ENCODE measurements around the gene IQSEC1.

IQSEC1 gene

GRCh38 chr3:13049400-13049799 lies 23.8 kb downstream of the IQSEC1 start:
- no peak for DNase-seq (ENCODE audit: low read depth in 2 of 2)

GRCh38 chr3:13047296-13048165 lies 25.7 kb downstream of the IQSEC1 start:
- DNase-seq (ENCODE audit: low read depth in 2 of 2), result no peak

DNA sequence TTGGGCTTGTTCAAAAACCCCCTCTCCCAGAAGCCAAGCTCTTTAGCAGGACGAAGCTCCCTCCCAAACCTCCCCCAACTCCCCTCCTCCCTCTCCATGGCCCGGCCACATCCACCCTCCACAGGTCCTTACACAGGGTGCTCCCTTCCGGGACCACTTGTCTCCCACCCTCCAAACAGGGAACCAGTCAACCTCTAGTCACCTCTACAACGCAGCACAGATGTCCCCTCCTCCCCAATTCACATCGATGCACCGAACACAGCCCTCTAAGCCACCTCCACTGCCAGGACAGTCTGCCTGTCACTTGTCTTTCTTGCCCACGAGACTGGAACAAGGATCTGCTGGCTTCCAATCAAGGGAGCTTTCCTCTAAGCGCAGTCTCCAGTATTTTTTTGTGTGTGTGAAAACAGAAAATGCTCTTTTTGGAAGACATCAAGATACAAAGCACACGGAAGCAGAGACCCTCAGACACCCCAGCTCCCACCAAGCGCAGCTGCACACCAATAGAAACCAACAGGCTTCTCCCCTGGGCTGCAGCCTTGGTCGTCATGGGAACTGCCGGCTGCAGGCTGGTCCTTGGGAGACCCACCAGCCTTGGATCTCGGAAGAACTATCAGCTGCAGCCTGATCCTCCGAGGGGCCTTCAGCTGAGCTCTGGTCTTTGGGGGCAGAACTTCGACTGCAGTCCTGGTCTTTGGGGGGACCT lies 26.5 kb downstream of the IQSEC1 start:
- DNase-seq (ENCODE audit: low read depth in 2 of 2), result no peak

DNA sequence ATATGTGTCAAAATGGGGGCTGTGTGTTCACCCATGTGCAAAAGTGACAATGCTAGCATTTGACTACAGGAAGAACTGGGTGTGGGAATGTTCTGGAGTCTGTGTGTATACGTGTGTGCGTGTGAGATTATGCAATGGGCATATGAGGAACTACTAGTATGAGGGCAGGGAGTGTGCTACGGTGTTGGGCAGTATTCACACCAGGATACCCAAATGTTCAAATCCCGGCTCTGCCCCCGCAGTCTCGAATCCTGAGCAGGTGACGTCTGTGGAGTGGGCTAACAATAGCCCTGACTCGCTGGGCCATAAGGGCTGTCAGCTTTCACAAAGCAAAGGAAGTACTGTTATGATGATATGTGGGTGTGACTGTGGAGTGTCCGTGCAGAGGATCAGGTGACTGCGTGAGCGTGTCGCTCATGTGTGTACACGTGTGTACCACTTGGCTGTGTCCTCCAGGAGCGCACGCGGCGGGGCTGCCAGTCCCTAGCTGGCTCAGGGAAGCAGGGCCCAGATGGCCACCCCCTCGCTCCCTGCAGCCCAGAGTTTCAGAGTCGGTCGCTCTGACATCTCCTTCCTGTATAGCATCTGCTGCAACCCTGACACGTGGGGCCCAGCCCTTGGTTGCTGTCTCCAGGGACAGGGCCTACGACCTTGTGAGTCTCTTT lies 27.2 kb downstream of the IQSEC1 start:
- DNase-seq (ENCODE audit: low read depth in 2 of 2), result no peak

- DNase-seq (ENCODE audit: low read depth in 2 of 2), result no peak
Measured at GRCh38 chr3:13045241-13045903, 27.9 kb downstream of the IQSEC1 start.

DNA sequence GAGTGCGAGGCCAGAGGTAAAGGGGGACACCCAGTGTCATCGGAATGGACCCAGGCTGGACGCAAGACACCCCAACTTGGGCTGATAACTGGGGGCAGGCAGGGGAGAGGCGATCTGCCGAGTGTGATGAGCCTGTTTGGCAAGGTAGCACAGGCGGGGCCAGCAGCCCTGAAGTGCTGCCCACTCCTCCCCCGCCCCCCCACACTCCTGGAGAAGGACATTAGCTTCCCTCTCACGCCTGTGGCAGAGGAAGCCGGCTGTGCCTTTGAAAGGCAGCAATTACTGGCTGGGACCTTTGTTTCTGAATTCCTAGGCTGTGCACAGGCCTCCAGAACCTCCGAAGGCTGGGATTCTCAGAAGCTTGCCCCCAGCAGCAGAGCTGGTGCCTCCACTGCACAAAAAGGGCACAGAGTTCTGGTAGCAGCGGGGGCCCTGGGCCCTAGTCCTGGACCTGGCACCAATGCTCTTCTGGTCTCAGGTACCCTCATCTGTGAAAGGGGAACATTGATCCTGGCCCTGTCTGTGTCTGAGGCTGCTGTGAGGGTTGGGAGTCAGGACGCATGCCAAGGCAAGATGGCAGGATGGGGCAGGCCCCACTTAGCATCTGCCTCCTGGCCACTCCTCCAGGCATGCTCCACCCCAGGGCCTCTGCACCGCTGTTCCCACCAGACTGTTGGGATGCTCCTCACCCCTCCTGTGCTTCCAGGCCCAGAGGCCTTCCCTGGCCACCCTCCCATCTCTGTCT lies 28.6 kb downstream of the IQSEC1 start:
- no peak for DNase-seq (ENCODE audit: low read depth in 2 of 2)

DNA sequence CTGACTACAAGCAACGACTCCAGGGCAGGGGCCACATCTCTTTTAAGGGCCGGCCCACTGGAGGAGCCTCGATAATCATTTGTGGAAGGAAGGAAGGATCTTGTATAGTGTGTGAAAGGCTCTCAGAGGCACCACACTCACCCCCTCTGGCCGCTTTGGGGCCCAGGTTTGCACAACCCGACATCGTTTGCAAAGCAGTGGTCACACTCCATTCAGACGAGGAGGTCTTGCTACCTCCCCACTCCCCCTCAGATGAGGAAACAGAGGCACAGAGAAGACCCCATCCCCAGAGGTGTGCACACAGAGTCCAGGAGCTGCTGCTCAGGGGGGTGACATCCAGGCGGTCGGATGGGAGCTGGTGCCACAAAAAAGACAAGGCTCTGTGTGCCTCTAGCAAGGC lies 29.6 kb downstream of the IQSEC1 start:
- DNase-seq (ENCODE audit: low read depth in 2 of 2), result no peak

GRCh38 chr3:13042715-13043271 lies 30.4 kb downstream of the IQSEC1 start:
- DNase-seq (ENCODE audit: low read depth in 2 of 2), result no peak

- DNase-seq (ENCODE audit: low read depth in 2 of 2), result no peak
Measured at GRCh38 chr3:13042127-13042701, 31.0 kb downstream of the IQSEC1 start.

GRCh38 chr3:13041113-13041776 lies 32.0 kb downstream of the IQSEC1 start:
- no peak for DNase-seq (ENCODE audit: low read depth in 2 of 2)

DNA sequence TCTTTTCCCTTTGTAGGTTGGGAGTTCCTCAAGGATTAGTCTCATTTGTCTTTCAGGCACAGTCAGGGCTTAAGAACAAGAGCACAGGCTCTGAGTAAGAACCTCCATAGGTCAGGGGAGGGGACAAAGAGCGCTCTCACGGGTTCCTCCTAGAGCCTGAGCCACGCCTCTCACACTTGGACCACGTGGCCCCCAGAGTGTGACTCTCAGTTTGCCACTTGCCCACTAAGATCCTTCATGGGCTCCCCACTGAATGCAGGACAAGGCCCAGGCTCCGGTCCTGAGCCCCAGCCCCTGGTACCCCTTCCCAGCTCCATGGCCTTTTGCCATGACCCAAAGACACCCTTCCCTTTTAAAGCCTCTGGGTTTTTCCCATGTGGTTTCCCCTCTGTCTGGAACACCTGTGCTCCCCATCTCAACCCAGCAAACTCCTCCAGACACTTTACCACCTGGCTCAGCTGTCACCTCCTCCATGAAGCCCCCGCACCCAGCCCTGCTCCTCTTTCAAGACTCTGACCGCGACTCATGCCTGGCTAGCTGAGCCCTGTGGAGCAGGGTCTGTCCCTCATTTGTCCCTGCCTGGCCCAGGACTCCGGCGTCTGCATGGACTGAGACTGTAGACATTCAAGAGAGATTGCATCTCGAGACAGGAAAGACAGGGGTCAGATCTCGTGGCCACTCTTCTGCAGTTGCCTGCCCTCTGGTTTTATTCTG lies 32.7 kb downstream of the IQSEC1 start:
- peak in 1 of 2 donors; percentile 29 for DNase-seq (ENCODE audit: low read depth in 2 of 2)

DNA sequence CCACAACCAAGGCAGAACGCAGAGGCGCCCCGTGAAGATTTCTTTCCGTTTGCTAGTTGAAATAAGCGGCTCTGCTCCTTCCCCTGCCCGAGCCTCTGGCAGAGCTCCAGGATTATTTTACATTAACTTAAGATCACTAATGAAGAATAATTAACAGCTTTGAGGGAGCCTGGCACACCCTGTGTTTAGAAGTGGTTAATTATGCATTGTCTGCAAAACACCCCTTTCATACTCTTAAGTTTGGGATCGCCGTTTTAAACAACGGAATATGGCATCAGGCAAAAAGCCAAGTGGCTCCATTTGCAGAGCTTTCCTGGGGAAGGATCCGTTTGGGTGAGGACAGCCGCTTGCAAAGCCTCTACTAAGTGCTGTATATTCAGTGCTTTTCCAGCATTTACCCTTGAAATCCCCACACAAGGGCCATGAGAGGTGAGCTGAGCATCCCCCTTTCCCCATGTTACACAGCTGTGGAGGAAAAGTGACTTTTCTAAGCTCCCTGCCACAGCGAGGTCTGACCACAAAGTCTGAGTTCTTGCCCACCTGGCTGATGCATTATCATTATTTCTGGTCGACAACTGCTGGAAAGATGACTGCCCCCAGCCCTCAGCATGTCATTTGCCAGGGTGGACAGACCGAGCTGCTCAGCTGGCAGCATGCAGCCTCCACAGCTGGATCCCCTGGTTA lies 33.9 kb downstream of the IQSEC1 start:
- no peak for DNase-seq (ENCODE audit: low read depth in 2 of 2)

- no peak for DNase-seq (ENCODE audit: low read depth in 2 of 2)
Measured at GRCh38 chr3:13037458-13038117, 35.6 kb downstream of the IQSEC1 start.

GRCh38 chr3:13034861-13035260 lies 38.4 kb downstream of the IQSEC1 start:
- no peak for DNase-seq (ENCODE audit: low read depth in 2 of 2)

DNA sequence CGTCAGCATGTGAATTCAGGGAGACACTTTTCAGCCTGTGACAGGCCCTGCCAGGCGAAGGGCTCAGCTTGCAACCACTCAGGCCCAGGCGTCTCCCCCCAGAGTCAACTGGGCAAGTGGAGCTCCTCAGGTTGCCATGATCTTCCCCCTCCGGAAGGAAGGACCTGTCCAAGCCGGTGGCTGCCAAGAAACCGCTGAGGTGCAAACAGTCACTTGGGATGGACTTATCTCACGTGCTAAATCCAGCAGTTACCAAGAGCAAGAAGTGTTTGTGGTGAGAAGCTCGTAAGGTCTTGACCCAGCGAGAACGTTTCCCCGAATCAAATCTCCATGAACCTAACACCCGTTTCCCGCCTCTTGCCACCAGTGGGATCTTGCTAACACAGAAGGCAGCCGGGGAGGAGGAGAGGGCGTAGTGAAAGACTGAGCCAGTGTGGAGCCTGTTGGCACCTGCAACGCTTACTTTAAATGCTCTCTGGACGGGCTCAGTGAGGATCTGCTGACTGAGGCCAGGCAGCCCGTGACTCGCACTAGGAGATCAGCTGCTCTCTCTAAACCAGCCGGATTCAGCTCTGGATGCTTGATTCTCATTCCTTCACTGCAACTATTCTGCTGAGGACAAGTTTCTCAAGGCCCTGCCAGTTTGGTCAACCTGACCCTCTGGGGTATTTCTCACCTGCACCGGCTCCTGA lies 39.0 kb downstream of the IQSEC1 start:
- DNase-seq (ENCODE audit: low read depth in 2 of 2), result no peak

DNA sequence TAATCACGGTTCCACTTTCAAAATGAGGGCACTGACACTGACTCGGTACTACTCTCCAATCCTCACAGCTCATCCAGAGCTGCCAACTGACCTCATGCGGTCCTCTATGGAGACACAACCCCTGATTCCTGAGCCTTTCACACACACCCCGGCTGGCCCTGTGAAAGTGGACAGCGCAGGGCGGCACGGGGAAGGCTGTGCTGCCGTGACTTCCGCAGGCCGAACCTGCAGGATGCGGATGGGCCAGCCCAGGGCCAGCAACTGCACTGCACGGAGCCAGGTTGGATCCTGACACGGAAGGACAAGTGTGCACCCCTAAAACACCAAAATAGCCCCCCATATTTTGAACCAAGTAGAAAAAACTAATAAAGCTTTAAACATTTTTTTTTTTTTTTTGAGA lies 41.0 kb downstream of the IQSEC1 start:
- no peak for DNase-seq (ENCODE audit: low read depth in 2 of 2)

- DNase-seq (ENCODE audit: low read depth in 2 of 2), result no peak
Measured at GRCh38 chr3:13031621-13032020, 41.6 kb downstream of the IQSEC1 start.

DNA sequence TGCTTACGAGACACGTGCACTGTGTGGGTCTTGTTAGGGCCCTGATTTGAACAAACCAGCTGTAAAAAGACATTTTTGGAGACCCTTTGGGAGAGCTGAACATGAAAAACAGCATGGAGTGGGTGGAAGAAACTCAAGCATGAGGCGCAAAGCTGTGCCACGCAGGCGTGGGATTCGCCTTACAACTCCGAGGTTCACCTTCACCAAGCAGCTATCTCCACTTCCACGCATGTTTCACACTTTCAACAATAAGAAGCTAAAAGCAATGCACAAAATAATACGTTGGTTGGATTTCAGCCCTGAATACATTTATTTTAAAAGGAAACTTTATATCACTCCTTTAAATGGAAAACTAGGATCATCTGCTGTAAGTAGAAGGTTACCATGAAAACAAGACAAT lies 42.5 kb downstream of the IQSEC1 start:
- DNase-seq (ENCODE audit: low read depth in 2 of 2), result no peak
